Body of pancreas (tissue), 4 donors: Measurements from ENCODE around the gene RXRA. TPM values are rescaled to one million over a fixed set of nuclear protein-coding genes. Genes with fewer than 3 reads are reported as not detected.

Source experiments
- ATAC-seq: fragments of 150-250 bp; one replicate; pipeline ENCODE4 v1.9.1; 2016
- DNase-seq, 4 donors: peaks; one replicate each; pipeline ENCODE4 v3.0.0-alpha.2; 2019
- H3K27ac ChIP-seq, 4 donors: fragments of 200-600 bp; sonication (generic); 1 replicate in 3 of 4; 2 replicates in 1 of 4; pipeline versions ENCODE4 v1.5.1 to v1.6.1; 2016 to 2019; ENCODE audit warnings: mild to moderate bottlenecking in 1 of 4, mixed read lengths in 1 of 4, moderate library complexity in 1 of 4
- H3K27me3 ChIP-seq, 2 donors: fragments of 200-600 bp; sonication (generic); one replicate each; pipeline ENCODE4 v1.6.0; 2016; ENCODE audit warnings: mild to moderate bottlenecking in 1 of 2
- H3K36me3 ChIP-seq, 2 donors: fragments of 200-600 bp; sonication (generic); replicated peaks in 1 of 2; 2 replicates each; pipeline ENCODE4 v1.5.1; 2016; ENCODE audit warnings: low read depth in 2 of 2; ENCODE audit not compliant: insufficient read depth in 1 of 2
- H3K4me1 ChIP-seq: fragments of 200-600 bp; sonication (generic); one replicate; pipeline ENCODE4 v1.6.0; 2016
- H3K4me3 ChIP-seq, 2 donors: fragments of 200-600 bp; sonication (generic); 1 replicate in 1 of 2; 2 replicates in 1 of 2; pipeline ENCODE4 v1.5.1; 2016 to 2019
- H3K9me3 ChIP-seq, 3 donors: fragments of 200-600 bp; sonication (generic); 1 replicate in 2 of 3; 2 replicates in 1 of 3; pipeline ENCODE4 v1.5.1; 2016
- POLR2A ChIP-seq, 3 donors: fragments of 450-650 bp; IDR thresholded peaks; one replicate each; pipeline ENCODE4 v1.6.1; 2016; ENCODE audit warnings: antibody characterized with exemption in 3 of 3, mild to moderate bottlenecking in 2 of 3
- WGBS, 2 donors: methylation state at CpG; one replicate each; pipeline ENCODE4 v1.1.5; 2017; 5-methylcytosine and 5-hydroxymethylcytosine counted together
- intact Hi-C: fragments of 100-400 bp; cut with DNase I; formaldehyde crosslinking; loops from one replicate; pipeline ENCODE4 v1.15.1; 2023
- total RNA-seq, 2 donors: library from RNA; depleted of rRNA; stranded (reverse); fragments of >200 nt; gene quantifications; one replicate each; pipeline ENCODE4 v1.1.0, GENCODE V29; 2016
- TF ChIP-seq, protein P1 (sequence below), 7 experiments: fragments of 450-650 bp in 4 of 7; fragments of 200-600 bp in 3 of 7; sonication (generic) in 3 of 7; IDR thresholded peaks; one replicate each; pipeline ENCODE4 v1.5.1; 2016 to 2019; ENCODE audit warnings: antibody characterized with exemption in 7 of 7

RXRA gene
- total RNA-seq, 2 donors from 2014 or later = 31.4 to 41.9 TPM

DNA sequence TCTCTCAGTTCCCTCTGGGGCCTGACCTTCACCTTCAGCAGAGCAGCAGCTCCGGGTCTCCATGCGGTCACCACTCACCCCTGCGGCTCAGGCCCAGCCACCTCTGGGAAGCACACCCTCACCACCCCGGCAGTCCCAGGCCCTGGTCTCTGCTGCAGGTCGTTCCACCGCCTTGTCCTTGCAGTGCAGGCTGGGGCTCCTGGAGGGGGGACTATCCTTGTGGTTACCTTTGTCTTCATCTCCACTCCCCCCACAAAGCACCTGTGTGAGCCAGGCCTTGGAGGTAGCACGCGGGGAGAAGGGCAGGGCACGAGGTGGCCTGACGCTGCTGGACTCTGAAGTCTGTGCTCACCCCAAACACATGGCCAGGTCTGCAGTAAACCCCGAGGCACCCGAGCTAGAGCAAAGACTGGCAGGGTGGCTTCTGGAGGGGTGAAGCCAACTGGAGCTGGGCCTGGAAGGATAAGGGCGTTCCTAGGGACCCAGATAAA lies 33.2 kb upstream of the RXRA start:
- intact Hi-C loops = no loop called here
- Histone ChIP-seq H3K27ac (no peak overlapping the region), H3K27me3 (no peaks in the 10 kb centered on the region), H3K4me1 (no peaks in the 10 kb centered on the region), H3K36me3 (no peaks in the 10 kb centered on the region), H3K4me3 (no peak overlapping the region), H3K9me3 (no peaks in the 10 kb centered on the region)
- DNase-seq (no peak), ATAC-seq (no peak)
- 61 to 72% methylated on average over 13 of the region's 13 CpGs for WGBS, 2 donors
- TF ChIP-seq, protein P1, sequence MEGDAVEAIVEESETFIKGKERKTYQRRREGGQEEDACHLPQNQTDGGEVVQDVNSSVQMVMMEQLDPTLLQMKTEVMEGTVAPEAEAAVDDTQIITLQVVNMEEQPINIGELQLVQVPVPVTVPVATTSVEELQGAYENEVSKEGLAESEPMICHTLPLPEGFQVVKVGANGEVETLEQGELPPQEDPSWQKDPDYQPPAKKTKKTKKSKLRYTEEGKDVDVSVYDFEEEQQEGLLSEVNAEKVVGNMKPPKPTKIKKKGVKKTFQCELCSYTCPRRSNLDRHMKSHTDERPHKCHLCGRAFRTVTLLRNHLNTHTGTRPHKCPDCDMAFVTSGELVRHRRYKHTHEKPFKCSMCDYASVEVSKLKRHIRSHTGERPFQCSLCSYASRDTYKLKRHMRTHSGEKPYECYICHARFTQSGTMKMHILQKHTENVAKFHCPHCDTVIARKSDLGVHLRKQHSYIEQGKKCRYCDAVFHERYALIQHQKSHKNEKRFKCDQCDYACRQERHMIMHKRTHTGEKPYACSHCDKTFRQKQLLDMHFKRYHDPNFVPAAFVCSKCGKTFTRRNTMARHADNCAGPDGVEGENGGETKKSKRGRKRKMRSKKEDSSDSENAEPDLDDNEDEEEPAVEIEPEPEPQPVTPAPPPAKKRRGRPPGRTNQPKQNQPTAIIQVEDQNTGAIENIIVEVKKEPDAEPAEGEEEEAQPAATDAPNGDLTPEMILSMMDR (IDR thresholded peaks at IDR 0.05) = no peak
- no peak for TF ChIP-seq POLR2A (IDR thresholded peaks at IDR 0.05)

GRCh38 chr9:134293611-134294152 lies 32.6 kb upstream of the RXRA start:
- no peak for ATAC-seq

DNA sequence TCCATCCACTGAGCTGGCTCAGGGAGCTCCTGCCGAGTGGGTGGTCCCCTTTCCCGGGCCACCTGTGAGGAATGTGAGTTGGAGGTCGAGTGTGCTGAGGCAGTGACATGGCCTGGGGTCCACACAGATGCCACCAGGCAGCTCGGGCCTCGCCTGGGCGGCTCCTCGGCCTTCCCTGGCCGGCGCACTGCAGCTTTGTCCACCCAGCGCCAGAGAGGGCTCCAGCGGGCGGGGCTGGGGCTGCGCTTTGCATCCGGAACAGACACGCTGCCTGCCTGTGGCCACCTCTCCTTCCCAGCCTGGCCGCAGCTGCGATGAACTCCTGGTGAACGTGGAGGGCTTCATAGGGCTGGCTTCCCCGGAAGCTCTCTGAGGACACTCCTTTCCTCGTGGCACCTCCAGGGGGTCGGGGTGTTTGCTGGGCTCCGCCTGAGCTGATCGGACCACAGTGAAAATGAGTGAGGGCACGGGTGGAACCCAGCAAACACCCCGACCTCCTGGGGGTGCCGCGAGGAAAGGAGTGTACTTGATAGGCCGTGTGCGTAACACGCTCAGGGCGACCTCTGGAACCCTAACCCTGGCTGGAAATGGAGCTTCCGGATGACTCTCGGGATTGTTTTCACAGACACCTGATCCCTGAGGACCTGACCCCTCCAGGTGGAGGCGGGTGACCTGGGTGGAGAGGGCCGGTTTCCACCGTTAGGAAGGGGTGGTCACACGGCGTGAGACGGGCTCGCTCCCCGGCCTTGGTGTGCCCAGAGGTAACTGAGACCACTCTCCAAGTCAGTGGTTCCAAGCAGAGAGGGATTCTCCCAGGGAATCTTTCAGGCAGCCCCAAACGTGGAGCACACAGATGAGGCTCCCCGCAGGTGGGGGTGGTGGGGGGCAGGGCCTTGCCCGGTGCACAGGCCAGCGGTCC lies 31.8 kb upstream of the RXRA start:
- Histone ChIP-seq H3K4me1 (no peaks in the 10 kb centered on the region), H3K27ac (no peak overlapping the region), H3K4me3 (no peak overlapping the region), H3K9me3 (no peaks in the 10 kb centered on the region), H3K36me3 (no peaks in the 10 kb centered on the region), H3K27me3 (no peaks in the 10 kb centered on the region)
- peak; percentile 46 for ATAC-seq
- intact Hi-C loops = no loop called here
- no peak for DNase-seq
- WGBS, 2 donors = 58 to 88% methylated on average over 8 to 43 of the region's 45 CpGs
- TF ChIP-seq, protein P1 (IDR thresholded peaks at IDR 0.05) = no peak
- TF ChIP-seq POLR2A (IDR thresholded peaks at IDR 0.05) = no peak

More at GRCh38 chr9:134293611-134294152, 32.6 kb upstream of the RXRA start:
- H3K9me3 ChIP-seq = no peaks in the 10 kb centered on the region
- no peak overlapping the region for H3K27ac ChIP-seq
- TF ChIP-seq POLR2A (IDR thresholded peaks at IDR 0.05) = no peak
- TF ChIP-seq, protein P1 (IDR thresholded peaks at IDR 0.05) = no peak
- intact Hi-C loops = no loop called here
- no peaks in the 10 kb centered on the region for H3K4me1 ChIP-seq
- H3K4me3 ChIP-seq = no peak overlapping the region
- WGBS, 2 donors = 35 to 44% methylated on average over 23 to 24 of the region's 24 CpGs
- no peaks in the 10 kb centered on the region for H3K27me3 ChIP-seq
- no peak for DNase-seq
- H3K36me3 ChIP-seq = no peaks in the 10 kb centered on the region

- H3K4me3 ChIP-seq = no peak overlapping the region
- 77 to 80% methylated on average over 22 to 25 of the region's 25 CpGs for WGBS, 2 donors
- H3K4me1 ChIP-seq = no peaks in the 10 kb centered on the region
- intact Hi-C loops = no loop called here
- H3K9me3 ChIP-seq = no peaks in the 10 kb centered on the region
- TF ChIP-seq, protein P1 (IDR thresholded peaks at IDR 0.05) = no peak
- no peak for TF ChIP-seq POLR2A (IDR thresholded peaks at IDR 0.05)
- H3K36me3 ChIP-seq = no peaks in the 10 kb centered on the region
- H3K27ac ChIP-seq = no peak overlapping the region
- H3K27me3 ChIP-seq = no peaks in the 10 kb centered on the region
- ATAC-seq (no peak), DNase-seq (no peak)
Measured at GRCh38 chr9:134295101-134295745, 31.0 kb upstream of the RXRA start.
